ENCODE results near the gene CORO2B. TPM values are rescaled to one million over a fixed set of nuclear protein-coding genes. Genes with fewer than 3 reads are reported as not detected.

Gene CORO2B
- total and polyA plus RNA-seq, 9 of the 15 experiments (the other 6 are each of a cell fraction or from before 2014, with no cell fraction given): not detected

GRCh38 chr15:68559345-68560310 lies 19.2 kb upstream of the CORO2B start (continued):
- no peak for TF ChIP-seq SP1 (CRISPR knock-in tag; IDR thresholded peaks at IDR 0.05)
- 0 out of 4 replicates have a peak, but pooled peaks of 1 of the 2 experiments have one; percentile 46 for TF ChIP-seq UBTF (IDR thresholded peaks at IDR 0.05; ENCODE audit: borderline replicate concordance in 1 of 2, low read depth in 2 of 2, low read length in 2 of 2)
- peak in 1 of 2 experiments; percentile 38; a peak in 1 of 4 replicates for TF ChIP-seq NRF1 (conservative IDR thresholded peaks at IDR 0.05 in 1 of 2, IDR thresholded peaks at IDR 0.05 in 1 of 2)
- TF ChIP-seq ILK (tag; IDR thresholded peaks at IDR 0.05; ENCODE audit: borderline replicate concordance, low read depth): no peak
- no peak for TF ChIP-seq BRD4 (IDR thresholded peaks at IDR 0.05)
- no peak for TF ChIP-seq CHD2 (IDR thresholded peaks at IDR 0.05; ENCODE audit: low read depth, low read length)
- peak; percentile 53 for TF ChIP-seq MAX (CRISPR knock-in tag; IDR thresholded peaks at IDR 0.05)
- TF ChIP-seq MAFG (tag; conservative IDR thresholded peaks at IDR 0.05): no peak
- peak; percentile 32 for TF ChIP-seq CTCFL (IDR thresholded peaks at IDR 0.05; ENCODE audit: borderline replicate concordance, insufficient read depth, low read depth, low read length, poor library complexity, severe bottlenecking)
- no peak for TF ChIP-seq HMG20B (CRISPR knock-in tag; IDR thresholded peaks at IDR 0.05)
- TF ChIP-seq ZNF639 (CRISPR knock-in tag; conservative IDR thresholded peaks at IDR 0.05 in 1 of 2, IDR thresholded peaks at IDR 0.05 in 1 of 2): no peak
- no peak for TF ChIP-seq ZNF609 (CRISPR knock-in tag; IDR thresholded peaks at IDR 0.05; ENCODE audit: borderline replicate concordance)
- no peak for TF ChIP-seq ZNF133 (CRISPR knock-in tag; IDR thresholded peaks at IDR 0.05)

All from K562 (cell line).